HL-60 (cell line): Measurements from ENCODE around the gene SH3BP5.

Experiments used
- DNase-seq, 2 experiments: peaks; one replicate each; pipeline ENCODE4 v3.0.0-alpha.2; 2010 to 2020; ENCODE audit warnings: low read depth in 1 of 2, low spot score in 1 of 2
- H3K27ac ChIP-seq: fragments of 250-450 bp; sonication (Bioruptor Pico); replicated peaks from 2 replicates; pipeline ENCODE4 v1.5.1; 2020; ENCODE audit warnings: mild to moderate bottlenecking, moderate library complexity
- H3K27me3 ChIP-seq: fragments of 250-450 bp; sonication (Bioruptor Pico); 2 replicates; pipeline ENCODE4 v1.5.1; 2021; ENCODE audit warnings: mild to moderate bottlenecking, moderate library complexity; ENCODE audit not compliant: insufficient read depth, poor library complexity, severe bottlenecking
- H3K4me3 ChIP-seq: replicated peaks from 2 replicates; pipeline ENCODE4 v1.5.1; 2011; ENCODE audit warnings: mild to moderate bottlenecking, control low read depth, low read length; ENCODE audit not compliant: insufficient read depth
- GABPA ChIP-seq: IDR thresholded peaks from 2 replicates; pipeline ENCODE4 v1.6.1; 2012; ENCODE audit warnings: low read depth
- POLR2AphosphoS5 ChIP-seq: IDR thresholded peaks from 2 replicates; pipeline ENCODE4 v1.6.1; 2012; ENCODE audit warnings: low read depth
- SPI1 ChIP-seq: IDR thresholded peaks from 2 replicates; pipeline ENCODE4 v1.6.1; 2012; ENCODE audit warnings: low read depth, mild to moderate bottlenecking, borderline replicate concordance
- TF ChIP-seq, protein P1 (sequence below): IDR thresholded peaks from one replicate; pipeline ENCODE4 v1.5.1; 2011; ENCODE audit warnings: low read length, control low read depth, inconsistent platforms; ENCODE audit not compliant: insufficient read depth
- TF ChIP-seq, protein P2 (sequence below): IDR thresholded peaks from 2 replicates; pipeline ENCODE4 v1.6.1; 2012; ENCODE audit warnings: low read depth; ENCODE audit not compliant: insufficient replicate concordance

SH3BP5 gene

DNA sequence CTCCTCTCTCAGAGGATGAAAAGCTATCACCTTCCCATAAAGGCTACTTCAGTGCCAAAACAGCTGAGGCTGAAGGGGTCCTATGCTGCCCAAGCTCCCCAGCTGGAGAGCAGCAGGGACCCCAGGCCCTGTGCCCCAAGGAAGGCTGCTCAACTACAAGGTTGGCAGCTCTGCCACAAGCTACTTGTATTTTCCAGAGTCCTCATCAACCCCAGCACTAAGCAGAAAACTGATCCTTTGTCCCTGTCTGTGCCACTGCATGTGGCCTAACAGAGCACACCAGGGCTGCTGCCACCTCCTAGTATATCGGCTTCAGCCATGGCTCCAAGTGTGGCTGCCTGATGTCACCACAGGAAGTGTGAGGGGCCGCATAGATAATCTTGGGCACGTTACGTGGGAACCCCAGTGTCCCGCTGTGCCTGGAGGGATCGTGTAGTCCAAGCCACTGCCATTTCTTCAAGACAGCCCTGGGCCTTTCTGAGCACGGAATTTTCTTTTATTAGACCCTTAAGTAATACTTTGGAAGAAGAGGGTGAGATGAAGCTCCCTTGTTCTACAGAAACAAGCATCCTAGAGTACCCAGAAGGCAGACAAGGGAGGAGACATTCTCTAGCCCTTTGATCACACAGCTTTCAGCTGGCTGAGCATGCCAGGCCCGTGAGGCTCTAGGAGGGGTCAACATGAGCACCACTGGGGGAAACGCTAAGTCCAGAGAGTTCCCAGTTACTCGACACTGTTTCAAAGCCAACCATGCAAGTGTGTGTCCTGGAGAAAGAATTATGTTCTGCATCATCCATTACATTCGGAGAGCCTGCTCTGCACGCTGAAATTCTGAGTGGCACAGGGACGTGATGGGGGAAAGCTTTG, 65.6 kb downstream of the SH3BP5 start:
- no peak for DNase-seq
- TF ChIP-seq GABPA = no peak
- no peak for TF ChIP-seq SPI1
- TF ChIP-seq, protein P1, sequence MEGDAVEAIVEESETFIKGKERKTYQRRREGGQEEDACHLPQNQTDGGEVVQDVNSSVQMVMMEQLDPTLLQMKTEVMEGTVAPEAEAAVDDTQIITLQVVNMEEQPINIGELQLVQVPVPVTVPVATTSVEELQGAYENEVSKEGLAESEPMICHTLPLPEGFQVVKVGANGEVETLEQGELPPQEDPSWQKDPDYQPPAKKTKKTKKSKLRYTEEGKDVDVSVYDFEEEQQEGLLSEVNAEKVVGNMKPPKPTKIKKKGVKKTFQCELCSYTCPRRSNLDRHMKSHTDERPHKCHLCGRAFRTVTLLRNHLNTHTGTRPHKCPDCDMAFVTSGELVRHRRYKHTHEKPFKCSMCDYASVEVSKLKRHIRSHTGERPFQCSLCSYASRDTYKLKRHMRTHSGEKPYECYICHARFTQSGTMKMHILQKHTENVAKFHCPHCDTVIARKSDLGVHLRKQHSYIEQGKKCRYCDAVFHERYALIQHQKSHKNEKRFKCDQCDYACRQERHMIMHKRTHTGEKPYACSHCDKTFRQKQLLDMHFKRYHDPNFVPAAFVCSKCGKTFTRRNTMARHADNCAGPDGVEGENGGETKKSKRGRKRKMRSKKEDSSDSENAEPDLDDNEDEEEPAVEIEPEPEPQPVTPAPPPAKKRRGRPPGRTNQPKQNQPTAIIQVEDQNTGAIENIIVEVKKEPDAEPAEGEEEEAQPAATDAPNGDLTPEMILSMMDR = no peak
- TF ChIP-seq, protein P2, sequence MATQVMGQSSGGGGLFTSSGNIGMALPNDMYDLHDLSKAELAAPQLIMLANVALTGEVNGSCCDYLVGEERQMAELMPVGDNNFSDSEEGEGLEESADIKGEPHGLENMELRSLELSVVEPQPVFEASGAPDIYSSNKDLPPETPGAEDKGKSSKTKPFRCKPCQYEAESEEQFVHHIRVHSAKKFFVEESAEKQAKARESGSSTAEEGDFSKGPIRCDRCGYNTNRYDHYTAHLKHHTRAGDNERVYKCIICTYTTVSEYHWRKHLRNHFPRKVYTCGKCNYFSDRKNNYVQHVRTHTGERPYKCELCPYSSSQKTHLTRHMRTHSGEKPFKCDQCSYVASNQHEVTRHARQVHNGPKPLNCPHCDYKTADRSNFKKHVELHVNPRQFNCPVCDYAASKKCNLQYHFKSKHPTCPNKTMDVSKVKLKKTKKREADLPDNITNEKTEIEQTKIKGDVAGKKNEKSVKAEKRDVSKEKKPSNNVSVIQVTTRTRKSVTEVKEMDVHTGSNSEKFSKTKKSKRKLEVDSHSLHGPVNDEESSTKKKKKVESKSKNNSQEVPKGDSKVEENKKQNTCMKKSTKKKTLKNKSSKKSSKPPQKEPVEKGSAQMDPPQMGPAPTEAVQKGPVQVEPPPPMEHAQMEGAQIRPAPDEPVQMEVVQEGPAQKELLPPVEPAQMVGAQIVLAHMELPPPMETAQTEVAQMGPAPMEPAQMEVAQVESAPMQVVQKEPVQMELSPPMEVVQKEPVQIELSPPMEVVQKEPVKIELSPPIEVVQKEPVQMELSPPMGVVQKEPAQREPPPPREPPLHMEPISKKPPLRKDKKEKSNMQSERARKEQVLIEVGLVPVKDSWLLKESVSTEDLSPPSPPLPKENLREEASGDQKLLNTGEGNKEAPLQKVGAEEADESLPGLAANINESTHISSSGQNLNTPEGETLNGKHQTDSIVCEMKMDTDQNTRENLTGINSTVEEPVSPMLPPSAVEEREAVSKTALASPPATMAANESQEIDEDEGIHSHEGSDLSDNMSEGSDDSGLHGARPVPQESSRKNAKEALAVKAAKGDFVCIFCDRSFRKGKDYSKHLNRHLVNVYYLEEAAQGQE = no peak
- Histone ChIP-seq H3K27me3 (no peaks in the 10 kb centered on the region), H3K27ac (no peak overlapping the region), H3K4me3 (no peak overlapping the region)

DNA sequence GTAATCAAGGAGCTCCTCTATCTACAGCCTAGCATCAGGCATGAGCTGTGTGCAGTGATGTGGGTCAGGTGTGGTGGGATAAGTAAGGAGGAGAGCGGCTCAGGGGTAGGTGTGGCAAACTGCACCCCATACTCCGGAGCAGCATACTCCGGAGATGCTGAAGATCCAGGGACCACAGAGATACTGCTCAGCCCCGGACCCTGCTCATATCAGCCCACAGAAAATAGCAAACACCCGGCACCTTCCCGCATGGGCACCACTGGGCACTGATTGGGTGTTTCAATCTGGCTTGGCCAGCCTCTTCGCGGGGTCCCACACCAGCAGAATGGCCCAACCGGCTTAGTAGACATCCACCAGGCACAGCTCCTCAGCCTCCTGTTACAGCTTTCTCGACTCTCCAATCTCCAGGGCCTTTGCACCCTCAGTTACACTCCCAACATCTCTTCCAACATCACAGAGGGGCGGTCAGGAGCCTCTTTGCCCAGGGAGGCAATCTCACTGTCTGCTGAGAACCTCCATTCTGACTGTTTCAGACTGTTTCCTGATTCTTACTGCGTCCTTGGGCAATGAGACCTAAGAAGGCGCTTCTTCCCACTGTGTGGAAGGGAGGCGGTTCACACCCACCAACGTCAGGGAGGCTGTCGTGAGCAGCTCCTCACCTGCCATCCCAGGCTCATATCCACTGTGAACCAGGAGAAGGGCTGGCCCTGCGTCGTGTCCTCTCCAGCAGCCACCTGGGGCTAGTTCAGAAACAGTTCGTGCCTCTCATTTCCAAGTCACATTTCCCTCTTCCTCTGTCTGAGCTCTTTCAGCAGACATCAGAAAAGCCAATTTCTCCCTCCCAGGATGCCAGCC, 66.5 kb downstream of the SH3BP5 start:
- Histone ChIP-seq H3K27me3 (no peaks in the 10 kb centered on the region), H3K27ac (no peak overlapping the region), H3K4me3 (no peak overlapping the region)
- DNase-seq = no peak
- TF ChIP-seq POLR2AphosphoS5 (no peak), GABPA (no peak), SPI1 (no peak)
- TF ChIP-seq, protein P2 = no peak
- TF ChIP-seq, protein P1 = no peak

DNA sequence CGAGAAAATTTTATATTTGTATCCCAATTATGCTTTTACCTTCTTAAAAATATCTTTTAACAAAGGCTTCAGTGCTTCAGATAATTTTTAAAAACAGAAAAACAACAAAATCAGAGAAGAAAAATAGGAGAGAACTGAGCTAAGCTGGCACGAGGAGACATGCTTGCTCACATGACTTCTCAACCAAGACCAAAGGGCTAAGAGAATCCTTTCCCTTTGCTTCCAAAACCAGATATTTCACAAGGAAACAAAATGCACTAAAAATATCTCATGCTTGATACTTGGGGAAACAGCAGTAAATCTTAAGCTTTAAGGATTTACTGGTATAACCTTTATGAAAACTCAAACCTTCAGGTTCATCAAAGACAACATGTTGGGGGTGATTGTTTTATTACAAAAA, 67.9 kb downstream of the SH3BP5 start:
- no peak for DNase-seq
- no peak overlapping the region for H3K27ac ChIP-seq
- no peaks in the 10 kb centered on the region for H3K27me3 ChIP-seq
- H3K4me3 ChIP-seq = no peak overlapping the region
- TF ChIP-seq, protein P2 = no peak
- TF ChIP-seq POLR2AphosphoS5 = no peak
- TF ChIP-seq, protein P1 = no peak
- TF ChIP-seq GABPA = no peak
- no peak for TF ChIP-seq SPI1
